Activated T-helper 2 cell treated with anti-CD3 and anti-CD28 coated beads, Interferon-gamma antibody, Interleukin-2, Interleukin-4, amounts not matched to agents 10 μg/mL and 5 μg/mL and 100 μg/mL, durations not matched to agents 14 hours and 24 hours and 36 hours (primary cell): ENCODE measurements around the gene PKN1. TPM values are rescaled to one million over a fixed set of nuclear protein-coding genes. Genes with fewer than 3 reads are reported as not detected.

Experiments
- DNase-seq: peaks from one replicate; pipeline ENCODE4 v3.0.0; 2021; ENCODE audit warnings: low spot score
- H3K27ac Mint-ChIP-seq: one replicate; pipeline ENCODE4 v1.8.0; 2021; ENCODE audit warnings: mixed read lengths
- H3K27me3 Mint-ChIP-seq: one replicate; pipeline ENCODE4 v1.8.0; 2021; ENCODE audit warnings: low read depth, mixed read lengths
- H3K36me3 Mint-ChIP-seq: one replicate; pipeline ENCODE4 v1.8.0; 2021; ENCODE audit warnings: low read depth, mixed read lengths
- H3K4me1 Mint-ChIP-seq: one replicate; pipeline ENCODE4 v1.8.0; 2021; ENCODE audit warnings: low read depth, mixed read lengths
- H3K4me3 Mint-ChIP-seq: one replicate; pipeline ENCODE4 v1.8.0; 2021; ENCODE audit warnings: low read depth, mild to moderate bottlenecking, moderate library complexity, mixed read lengths
- H3K9me3 Mint-ChIP-seq: one replicate; pipeline ENCODE4 v1.8.0; 2021; ENCODE audit warnings: mixed read lengths
- intact Hi-C: fragments of 100-400 bp; cut with micrococcal nuclease; formaldehyde crosslinking; loops from one replicate; pipeline ENCODE4 v1.15.1; 2023
- total RNA-seq: library from RNA; stranded (reverse); gene quantifications from 2 replicates; pipeline ENCODE4 v1.2.3, GENCODE V29; 2022

PKN1 gene
- total RNA-seq, 1 donor from 2014 or later = 171 TPM

DNA sequence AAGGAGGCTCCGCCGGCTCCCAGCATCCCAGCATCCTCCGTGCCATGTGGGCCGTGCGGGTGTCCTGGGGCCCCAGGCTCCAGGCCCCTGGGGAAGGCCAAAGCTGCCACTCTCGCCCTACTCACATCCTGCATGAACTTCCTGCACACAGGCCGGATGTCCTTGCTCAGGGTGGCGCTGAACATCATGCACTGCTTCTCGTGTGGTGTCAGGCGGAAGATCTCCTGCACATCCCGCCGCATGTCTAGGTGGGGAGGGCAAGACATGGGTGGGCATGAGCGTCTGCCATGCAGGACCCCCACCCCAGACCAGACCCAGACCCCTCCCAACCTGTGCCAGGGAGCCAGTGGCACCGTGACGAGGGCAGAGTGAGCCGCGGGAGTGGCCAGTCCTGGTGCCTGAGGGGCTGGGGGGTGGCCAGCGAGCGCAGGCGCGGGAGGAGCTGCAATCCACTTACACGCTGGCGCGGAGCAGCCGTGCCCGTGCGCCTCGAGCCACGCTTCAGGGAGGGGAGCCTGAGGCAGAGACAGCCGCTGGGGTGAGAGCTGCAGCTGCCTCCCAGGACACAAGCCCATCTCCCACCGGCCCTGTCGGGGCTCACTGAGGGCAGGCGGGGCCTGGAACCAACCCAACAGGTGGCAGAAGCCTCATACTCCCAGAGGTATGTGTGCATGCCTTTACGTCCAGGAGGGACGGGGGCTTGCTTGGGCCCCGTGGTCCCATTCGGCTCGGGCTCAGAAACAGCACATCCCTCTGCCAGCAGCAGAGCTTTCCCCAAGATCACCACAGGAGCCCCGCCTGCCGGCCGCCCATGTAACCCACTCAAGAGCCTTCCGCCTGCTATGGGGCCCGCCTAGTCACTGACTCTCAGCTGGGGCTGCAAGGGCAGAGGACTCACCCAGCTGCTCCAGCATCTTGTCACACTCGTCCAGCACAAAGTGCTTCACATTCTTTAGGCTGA is 22.7 kb upstream of the PKN1 start:
- Mint-ChIP-seq H3K36me3 (peaks cover 86% of the 10 kb centered on the region), H3K9me3 (no peaks in the 10 kb centered on the region), H3K4me1 (peaks cover 26% of the 10 kb centered on the region), H3K27ac (peak overlapping the region; percentile 33), H3K4me3 (no peak overlapping the region), H3K27me3 (no peaks in the 10 kb centered on the region)
- intact Hi-C loops = no loop called here
- no peak for DNase-seq

GRCh38 chr19:14411161-14411937 is 21.8 kb upstream of the PKN1 start:
- H3K36me3 Mint-ChIP-seq = peaks cover 88% of the 10 kb centered on the region
- H3K9me3 Mint-ChIP-seq = no peaks in the 10 kb centered on the region
- H3K27ac Mint-ChIP-seq = peak overlapping the region; percentile 42
- no peaks in the 10 kb centered on the region for H3K27me3 Mint-ChIP-seq
- intact Hi-C loops = no loop called here
- H3K4me3 Mint-ChIP-seq = no peak overlapping the region
- DNase-seq = no peak
- H3K4me1 Mint-ChIP-seq = peaks cover 31% of the 10 kb centered on the region

DNA sequence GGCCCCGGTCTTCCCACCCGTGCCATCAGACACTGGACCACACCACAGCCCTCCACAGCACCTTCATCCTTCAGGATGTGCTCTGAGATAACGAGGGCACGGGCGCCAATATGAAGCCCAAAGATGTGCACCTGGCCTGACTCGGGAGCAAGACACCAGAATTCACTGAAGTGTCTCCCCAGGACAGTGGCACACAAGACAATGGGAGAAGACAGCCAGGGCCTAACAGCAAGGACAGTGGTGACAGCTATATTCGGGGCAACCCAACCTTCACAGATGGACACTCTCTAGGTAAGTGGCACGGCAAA is 21.2 kb upstream of the PKN1 start:
- no peak overlapping the region for H3K4me3 Mint-ChIP-seq
- DNase-seq = no peak
- intact Hi-C loops = no loop called here
- no peaks in the 10 kb centered on the region for H3K27me3 Mint-ChIP-seq
- H3K9me3 Mint-ChIP-seq = no peaks in the 10 kb centered on the region
- H3K36me3 Mint-ChIP-seq = peaks cover 88% of the 10 kb centered on the region
- peaks cover 34% of the 10 kb centered on the region for H3K4me1 Mint-ChIP-seq
- no peak overlapping the region for H3K27ac Mint-ChIP-seq

- intact Hi-C loops = no loop called here
- Mint-ChIP-seq H3K36me3 (peaks cover 88% of the 10 kb centered on the region), H3K4me1 (peaks cover 37% of the 10 kb centered on the region), H3K27me3 (no peaks in the 10 kb centered on the region), H3K27ac (no peak overlapping the region), H3K4me3 (no peak overlapping the region), H3K9me3 (no peaks in the 10 kb centered on the region)
- DNase-seq = no peak
Observed at GRCh38 chr19:14412324-14412995, 20.6 kb upstream of the PKN1 start.

GRCh38 chr19:14412996-14413692 is 20.0 kb upstream of the PKN1 start:
- Mint-ChIP-seq H3K36me3 (peaks cover 88% of the 10 kb centered on the region), H3K27ac (no peak overlapping the region), H3K27me3 (no peaks in the 10 kb centered on the region), H3K4me3 (no peak overlapping the region), H3K9me3 (no peaks in the 10 kb centered on the region), H3K4me1 (peaks cover 37% of the 10 kb centered on the region)
- intact Hi-C loops = no loop called here
- DNase-seq = no peak

DNA sequence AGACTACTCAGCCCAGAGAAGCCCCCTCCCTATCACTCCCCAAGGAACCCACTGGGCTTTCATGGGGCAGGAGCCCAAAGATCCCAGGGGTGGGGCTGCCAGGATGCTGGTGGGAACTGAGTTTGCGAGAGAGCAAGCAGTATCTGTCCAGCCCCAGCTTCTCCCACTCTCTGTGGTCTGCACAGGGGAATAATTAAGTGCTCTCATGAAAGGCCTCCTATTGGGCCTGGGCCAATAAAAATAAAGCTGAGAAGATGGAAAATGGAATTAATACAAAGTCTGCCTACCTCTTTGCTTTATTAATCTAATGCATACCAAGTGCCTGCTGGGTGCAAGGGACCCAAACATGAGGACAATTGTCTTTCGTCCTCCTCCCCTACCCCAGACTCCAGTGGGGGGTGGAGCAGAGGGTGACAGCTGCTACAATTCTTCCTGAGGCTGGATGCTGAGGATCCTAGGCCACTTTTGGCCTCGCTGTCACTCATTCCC is 19.4 kb upstream of the PKN1 start:
- Mint-ChIP-seq H3K4me3 (no peak overlapping the region), H3K36me3 (peaks cover 86% of the 10 kb centered on the region), H3K9me3 (no peaks in the 10 kb centered on the region), H3K27me3 (no peaks in the 10 kb centered on the region), H3K27ac (no peak overlapping the region), H3K4me1 (peaks cover 33% of the 10 kb centered on the region)
- no peak for DNase-seq
- intact Hi-C loops = no loop called here

GRCh38 chr19:14414926-14415690 is 18.0 kb upstream of the PKN1 start:
- H3K9me3 Mint-ChIP-seq = no peaks in the 10 kb centered on the region

GRCh38 chr19:14416817-14417231 is 16.3 kb upstream of the PKN1 start:
- H3K27me3 Mint-ChIP-seq = no peaks in the 10 kb centered on the region
- intact Hi-C loops = no loop called here
- H3K9me3 Mint-ChIP-seq = no peaks in the 10 kb centered on the region
- peaks cover 31% of the 10 kb centered on the region for H3K4me1 Mint-ChIP-seq
- H3K4me3 Mint-ChIP-seq = peak overlapping the region; percentile 93
- no peak for DNase-seq
- H3K27ac Mint-ChIP-seq = peak overlapping the region; percentile 69
- H3K36me3 Mint-ChIP-seq = peaks cover 59% of the 10 kb centered on the region

More at GRCh38 chr19:14414926-14415690, 18.0 kb upstream of the PKN1 start:
- peaks cover 35% of the 10 kb centered on the region for H3K4me1 Mint-ChIP-seq
- intact Hi-C loops = no loop called here
- H3K4me3 Mint-ChIP-seq = peak overlapping the region; percentile 35
- no peak for DNase-seq
- peaks cover 75% of the 10 kb centered on the region for H3K36me3 Mint-ChIP-seq
- no peaks in the 10 kb centered on the region for H3K27me3 Mint-ChIP-seq
- H3K27ac Mint-ChIP-seq = peak overlapping the region; percentile 20

- Mint-ChIP-seq H3K4me3 (peak overlapping the region; percentile 93), H3K9me3 (no peaks in the 10 kb centered on the region), H3K27me3 (no peaks in the 10 kb centered on the region), H3K4me1 (peaks cover 22% of the 10 kb centered on the region), H3K36me3 (peaks cover 41% of the 10 kb centered on the region), H3K27ac (peak overlapping the region; percentile 97)
- intact Hi-C loops = loop anchor here (1.0 to 2.0 kb wide), 4 partner anchors 14 to 282 kb away; partner anchors contain the start of genes ASF1B and PKN1
- DNase-seq = no peak
Observed at GRCh38 chr19:14418856-14419105, 14.3 kb upstream of the PKN1 start.

- peaks cover 20% of the 10 kb centered on the region for H3K4me1 Mint-ChIP-seq
- H3K9me3 Mint-ChIP-seq = no peaks in the 10 kb centered on the region
- peak within 1 kb of the TSS; percentile 93 for H3K4me3 Mint-ChIP-seq
- peak; percentile 99 for DNase-seq
- peak within 1 kb of the TSS; percentile 97 for H3K27ac Mint-ChIP-seq
- no peaks in the 10 kb centered on the region for H3K27me3 Mint-ChIP-seq
- peaks cover 38% of the 10 kb centered on the region for H3K36me3 Mint-ChIP-seq
- intact Hi-C loops = loop anchor here (1.0 to 2.0 kb wide), 4 partner anchors 14 to 282 kb away; partner anchors contain the start of genes ASF1B and PKN1
Observed at GRCh38 chr19:14419106-14419813, 13.8 kb upstream of the PKN1 start, which contains the start of gene DDX39A. DDX39A (minus strand) TSS chr19:14419341; CDS start chr19:14413220, 6,121 bp downstream.

DNA sequence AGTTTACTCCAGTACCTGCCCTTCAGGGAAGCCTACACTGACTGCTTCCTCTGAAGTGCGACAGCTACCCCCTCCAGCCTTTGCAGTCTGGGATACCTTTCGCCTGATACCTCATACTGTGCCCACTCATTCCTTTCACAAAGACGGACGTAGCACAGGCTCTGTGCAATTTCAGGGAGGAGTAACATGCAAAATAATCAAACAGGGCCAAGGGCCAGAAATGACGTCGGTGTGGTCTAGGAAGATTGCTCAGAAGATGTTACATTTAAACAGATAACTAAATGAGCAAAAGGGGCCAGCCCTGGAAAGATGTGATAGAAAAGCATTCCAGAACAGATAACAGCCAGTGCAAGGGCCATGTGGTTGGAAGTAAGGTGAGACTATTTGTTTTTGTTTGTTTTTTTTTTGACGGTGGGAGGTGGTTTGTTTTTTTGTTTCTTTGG is 7.4 kb upstream of the PKN1 start:
- H3K4me1 Mint-ChIP-seq = no peaks in the 10 kb centered on the region
- no peaks in the 10 kb centered on the region for H3K36me3 Mint-ChIP-seq
- no peak overlapping the region for H3K4me3 Mint-ChIP-seq
- no peaks in the 10 kb centered on the region for H3K9me3 Mint-ChIP-seq
- intact Hi-C loops = no loop called here
- no peak for DNase-seq
- peaks cover 7% of the 10 kb centered on the region for H3K27me3 Mint-ChIP-seq
- no peak overlapping the region for H3K27ac Mint-ChIP-seq
